Activated CD4-positive, alpha-beta T cell treated with anti-CD3 and anti-CD28 coated beads, Interleukin-2, amount 10 ng/mL, durations not matched to agents 7 days and 5 days (primary cell): Measurements from ENCODE around the gene CACNA1E. TPM values are rescaled to one million over a fixed set of nuclear protein-coding genes. Genes with fewer than 3 reads are reported as not detected.

Source experiments
- CTCF ChIA-PET: fragments of 350-600 bp; sonication (Branson Sonifier 250); formaldehyde crosslinking; loops from one replicate; lab custom pipeline; 2021; ENCODE audit warnings: antibody characterized with exemption; lab: Charles Lee
- POLR2A ChIA-PET: fragments of 350-600 bp; sonication (Branson Sonifier 250); formaldehyde crosslinking; loops from one replicate; lab custom pipeline; 2021; ENCODE audit warnings: antibody characterized with exemption; lab: Charles Lee
- DNase-seq: peaks from one replicate; pipeline ENCODE4 v3.0.0-alpha.2; 2020
- H3K27ac Mint-ChIP-seq: one replicate; pipeline ENCODE4 v1.8.0; 2021; ENCODE audit warnings: mild to moderate bottlenecking, moderate library complexity, mixed read lengths
- H3K27me3 Mint-ChIP-seq: one replicate; pipeline ENCODE4 v1.8.0; 2021; ENCODE audit warnings: mixed read lengths
- H3K36me3 Mint-ChIP-seq: one replicate; pipeline ENCODE4 v1.8.0; 2021; ENCODE audit warnings: low read depth, mixed read lengths
- H3K4me1 Mint-ChIP-seq: one replicate; pipeline ENCODE4 v1.8.0; 2021; ENCODE audit warnings: mixed read lengths
- H3K4me3 Mint-ChIP-seq: one replicate; pipeline ENCODE4 v1.8.0; 2021; ENCODE audit warnings: mild to moderate bottlenecking, moderate library complexity, mixed read lengths
- H3K9me3 Mint-ChIP-seq: one replicate; pipeline ENCODE4 v1.8.0; 2021; ENCODE audit warnings: mixed read lengths
- total RNA-seq, 2 experiments: library from RNA; stranded (reverse); gene quantifications; one replicate each; pipeline ENCODE4 v1.2.3, GENCODE V29; 2021

The CACNA1E gene
- total RNA-seq, 2 experiments from 2014 or later, result not detected

GRCh38 chr1:181789395-181789794, 306.1 kb downstream of the CACNA1E start:
- Mint-ChIP-seq H3K27me3 (peaks cover 2% of the 10 kb centered on the region), H3K9me3 (no peaks in the 10 kb centered on the region), H3K4me3 (no peak overlapping the region), H3K27ac (no peak overlapping the region), H3K4me1 (no peaks in the 10 kb centered on the region), H3K36me3 (no peaks in the 10 kb centered on the region)
- DNase-seq, result no peak
- CTCF ChIA-PET, result interaction anchor here (1.1 kb wide), 1 partner anchor 9 kb away, joined by 4 read pairs; no protein-coding TSS in a partner anchor
- POLR2A ChIA-PET, result no interaction called here

GRCh38 chr1:181791721-181792120, 308.4 kb downstream of the CACNA1E start:
- H3K27me3 Mint-ChIP-seq, result no peaks in the 10 kb centered on the region
- no peaks in the 10 kb centered on the region for H3K4me1 Mint-ChIP-seq
- ChIA-PET CTCF (interaction anchor here (0.7 kb wide), 1 partner anchor 237 kb away, joined by 3 read pairs; no protein-coding TSS in a partner anchor), POLR2A (no interaction called here)
- H3K9me3 Mint-ChIP-seq, result no peaks in the 10 kb centered on the region
- no peaks in the 10 kb centered on the region for H3K36me3 Mint-ChIP-seq
- H3K4me3 Mint-ChIP-seq, result no peak overlapping the region
- no peak for DNase-seq
- no peak overlapping the region for H3K27ac Mint-ChIP-seq

- ChIA-PET POLR2A (no interaction called here), CTCF (interaction anchor here (1.2 kb wide), 1 partner anchor 19 kb away, joined by 3 read pairs; no protein-coding TSS in a partner anchor)
- Mint-ChIP-seq H3K4me1 (no peaks in the 10 kb centered on the region), H3K27ac (no peak overlapping the region), H3K4me3 (no peak overlapping the region), H3K36me3 (no peaks in the 10 kb centered on the region), H3K27me3 (no peaks in the 10 kb centered on the region), H3K9me3 (no peaks in the 10 kb centered on the region)
- no peak for DNase-seq
Measured at GRCh38 chr1:181793831-181794230, 310.5 kb downstream of the CACNA1E start.

GRCh38 chr1:181794332-181794731, 311.0 kb downstream of the CACNA1E start:
- no peak overlapping the region for H3K27ac Mint-ChIP-seq
- POLR2A ChIA-PET, result no interaction called here
- H3K4me3 Mint-ChIP-seq, result no peak overlapping the region
- H3K9me3 Mint-ChIP-seq, result no peaks in the 10 kb centered on the region
- CTCF ChIA-PET, result interaction anchor here (1.2 kb wide), 1 partner anchor 19 kb away, joined by 3 read pairs; no protein-coding TSS in a partner anchor
- no peaks in the 10 kb centered on the region for H3K27me3 Mint-ChIP-seq
- DNase-seq, result no peak
- no peaks in the 10 kb centered on the region for H3K4me1 Mint-ChIP-seq
- no peaks in the 10 kb centered on the region for H3K36me3 Mint-ChIP-seq

- Mint-ChIP-seq H3K4me1 (no peaks in the 10 kb centered on the region), H3K27me3 (peaks cover 3% of the 10 kb centered on the region), H3K9me3 (no peaks in the 10 kb centered on the region), H3K4me3 (no peak overlapping the region), H3K36me3 (no peaks in the 10 kb centered on the region), H3K27ac (no peak overlapping the region)
- CTCF ChIA-PET, result no interaction called here
- POLR2A ChIA-PET, result no interaction called here
- DNase-seq, result no peak
Measured at GRCh38 chr1:181798191-181798926, 315.0 kb downstream of the CACNA1E start.

- ChIA-PET POLR2A (no interaction called here), CTCF (no interaction called here)
- H3K4me1 Mint-ChIP-seq, result no peaks in the 10 kb centered on the region
- no peak for DNase-seq
- no peaks in the 10 kb centered on the region for H3K9me3 Mint-ChIP-seq
- peaks cover 7% of the 10 kb centered on the region for H3K27me3 Mint-ChIP-seq
- H3K27ac Mint-ChIP-seq, result no peak overlapping the region
- no peaks in the 10 kb centered on the region for H3K36me3 Mint-ChIP-seq
- H3K4me3 Mint-ChIP-seq, result no peak overlapping the region
Measured at GRCh38 chr1:181801617-181802016, 318.3 kb downstream of the CACNA1E start.

GRCh38 chr1:181802466-181802865, 319.1 kb downstream of the CACNA1E start:
- H3K4me1 Mint-ChIP-seq, result no peaks in the 10 kb centered on the region
- H3K27me3 Mint-ChIP-seq, result peaks cover 7% of the 10 kb centered on the region
- CTCF ChIA-PET, result interaction anchor here (0.5 kb wide), 1 partner anchor 392 kb away, joined by 3 read pairs; no protein-coding TSS in a partner anchor
- POLR2A ChIA-PET, result no interaction called here
- no peaks in the 10 kb centered on the region for H3K9me3 Mint-ChIP-seq
- no peak overlapping the region for H3K4me3 Mint-ChIP-seq
- DNase-seq, result no peak
- no peaks in the 10 kb centered on the region for H3K36me3 Mint-ChIP-seq
- no peak overlapping the region for H3K27ac Mint-ChIP-seq

GRCh38 chr1:181803421-181803820, 320.1 kb downstream of the CACNA1E start:
- CTCF ChIA-PET, result no interaction called here
- POLR2A ChIA-PET, result no interaction called here
- Mint-ChIP-seq H3K27me3 (peaks cover 7% of the 10 kb centered on the region), H3K4me3 (no peak overlapping the region), H3K36me3 (no peaks in the 10 kb centered on the region), H3K27ac (no peak overlapping the region), H3K4me1 (no peaks in the 10 kb centered on the region), H3K9me3 (no peaks in the 10 kb centered on the region)
- no peak for DNase-seq

- no peak for DNase-seq
- H3K4me1 Mint-ChIP-seq, result no peaks in the 10 kb centered on the region
- H3K4me3 Mint-ChIP-seq, result no peak overlapping the region
- no peaks in the 10 kb centered on the region for H3K9me3 Mint-ChIP-seq
- H3K27me3 Mint-ChIP-seq, result peaks cover 10% of the 10 kb centered on the region
- CTCF ChIA-PET, result no interaction called here
- no peaks in the 10 kb centered on the region for H3K36me3 Mint-ChIP-seq
- H3K27ac Mint-ChIP-seq, result no peak overlapping the region
- POLR2A ChIA-PET, result no interaction called here
Measured at GRCh38 chr1:181804989-181805388, 321.7 kb downstream of the CACNA1E start.

- Mint-ChIP-seq H3K9me3 (no peaks in the 10 kb centered on the region), H3K36me3 (no peaks in the 10 kb centered on the region), H3K4me1 (no peaks in the 10 kb centered on the region), H3K4me3 (no peak overlapping the region), H3K27me3 (peaks cover 12% of the 10 kb centered on the region), H3K27ac (no peak overlapping the region)
- no peak for DNase-seq
- ChIA-PET POLR2A (no interaction called here), CTCF (no interaction called here)
Measured at GRCh38 chr1:181806746-181807145, 323.4 kb downstream of the CACNA1E start.

GRCh38 chr1:181807251-181807650, 323.9 kb downstream of the CACNA1E start:
- H3K9me3 Mint-ChIP-seq, result no peaks in the 10 kb centered on the region
- CTCF ChIA-PET, result no interaction called here
- POLR2A ChIA-PET, result no interaction called here
- no peaks in the 10 kb centered on the region for H3K36me3 Mint-ChIP-seq
- no peak for DNase-seq
- H3K4me3 Mint-ChIP-seq, result no peak overlapping the region
- peaks cover 14% of the 10 kb centered on the region for H3K27me3 Mint-ChIP-seq
- no peak overlapping the region for H3K27ac Mint-ChIP-seq
- no peaks in the 10 kb centered on the region for H3K4me1 Mint-ChIP-seq

- Mint-ChIP-seq H3K4me1 (no peaks in the 10 kb centered on the region), H3K27me3 (peaks cover 8% of the 10 kb centered on the region), H3K36me3 (no peaks in the 10 kb centered on the region), H3K4me3 (no peak overlapping the region), H3K9me3 (no peaks in the 10 kb centered on the region), H3K27ac (no peak overlapping the region)
- no peak for DNase-seq
- CTCF ChIA-PET, result no interaction called here
- POLR2A ChIA-PET, result no interaction called here
Measured at GRCh38 chr1:181809991-181810545, 326.8 kb downstream of the CACNA1E start.

- no peaks in the 10 kb centered on the region for H3K36me3 Mint-ChIP-seq
- no peak overlapping the region for H3K27ac Mint-ChIP-seq
- no peak overlapping the region for H3K4me3 Mint-ChIP-seq
- no peaks in the 10 kb centered on the region for H3K9me3 Mint-ChIP-seq
- no peaks in the 10 kb centered on the region for H3K4me1 Mint-ChIP-seq
- no peak for DNase-seq
- ChIA-PET POLR2A (no interaction called here), CTCF (no interaction called here)
- peaks cover 6% of the 10 kb centered on the region for H3K27me3 Mint-ChIP-seq
Measured at GRCh38 chr1:181812208-181812607, 328.9 kb downstream of the CACNA1E start.
